ENCODE data around the gene ARHGAP10.
A peak's percentile ranks its signal among the peaks of the same experiment; 100 is the strongest.

ARHGAP10 gene

DNA sequence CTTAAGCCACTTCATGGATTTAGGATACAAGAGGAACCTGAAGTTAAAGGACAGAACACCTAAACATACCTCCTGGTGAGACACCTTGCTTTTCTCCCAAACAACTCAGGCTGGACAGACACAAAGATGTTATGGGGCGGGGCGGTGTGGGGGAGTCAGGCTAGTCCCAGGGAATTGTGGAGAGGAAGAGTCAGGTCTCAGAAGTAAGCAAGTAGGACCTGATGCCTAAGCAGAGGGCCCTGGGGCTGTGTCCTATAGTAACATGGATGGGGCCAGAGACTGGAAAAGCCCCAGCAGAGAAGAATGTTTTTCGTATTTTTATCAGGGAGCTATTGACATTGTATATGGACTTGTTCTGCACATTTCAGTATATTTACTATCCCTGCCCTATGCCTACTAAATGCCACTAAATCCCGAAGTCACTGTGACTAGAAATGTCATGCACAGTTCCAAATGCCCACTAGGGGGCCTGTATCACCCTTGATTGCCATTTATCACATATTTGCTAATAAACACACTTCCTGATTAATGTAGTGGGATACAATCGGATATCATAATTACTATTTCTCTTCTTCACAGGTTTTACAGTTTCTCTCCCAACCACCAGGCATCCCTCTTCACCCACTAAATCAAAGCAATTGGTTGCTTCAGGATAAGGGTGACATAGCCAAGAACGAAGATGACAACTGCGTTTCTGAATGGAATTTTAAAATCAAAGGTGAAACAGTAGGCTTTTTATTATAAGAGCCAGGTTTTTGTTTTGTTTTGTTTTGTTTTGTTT, 23.8 kb upstream of the ARHGAP10 start:
- Histone ChIP-seq H3K4me3 (ENCODE audit: low read depth, low read length) (no peak overlapping the region), H3K27me3 (ENCODE audit: control insufficient read depth, insufficient read depth, low read length) (no peaks in the 10 kb centered on the region), H3K27ac (ENCODE audit: low read depth, low read length) (no peak overlapping the region), H3K9me3 (ENCODE audit: control insufficient read depth, insufficient read depth, low read depth, low read length) (no peaks in the 10 kb centered on the region), H3K9ac (ENCODE audit: low read length) (no peak overlapping the region), H3K4me1 (ENCODE audit: control insufficient read depth, insufficient read depth, low read length) (peaks cover 4% of the 10 kb centered on the region; the same call in 1 of the 2 replicates), H3K36me3 (ENCODE audit: control insufficient read depth, insufficient read depth, low read length) (no peaks in the 10 kb centered on the region)

DNA sequence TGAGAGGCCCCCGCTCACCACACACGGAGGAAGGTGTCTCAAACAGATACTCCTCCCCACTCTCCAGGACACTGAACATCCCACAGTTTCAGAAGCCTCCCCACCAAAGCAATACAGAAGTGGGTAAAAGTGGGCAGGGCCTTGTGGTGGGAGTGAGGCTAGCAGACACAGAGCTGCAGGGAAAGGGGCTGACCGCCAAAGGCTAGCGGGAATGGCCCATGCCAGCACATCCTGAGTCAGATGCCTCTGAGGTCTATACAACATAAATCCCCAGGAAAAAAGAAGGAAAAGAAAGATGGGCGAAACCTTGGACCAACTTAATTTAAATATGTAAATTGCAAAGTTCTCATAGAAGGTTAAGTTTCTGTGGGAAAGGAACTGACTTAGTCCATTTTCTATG, 21.9 kb upstream of the ARHGAP10 start:
- no peaks in the 10 kb centered on the region for H3K36me3 ChIP-seq (ENCODE audit: control insufficient read depth, insufficient read depth, low read length)

DNA sequence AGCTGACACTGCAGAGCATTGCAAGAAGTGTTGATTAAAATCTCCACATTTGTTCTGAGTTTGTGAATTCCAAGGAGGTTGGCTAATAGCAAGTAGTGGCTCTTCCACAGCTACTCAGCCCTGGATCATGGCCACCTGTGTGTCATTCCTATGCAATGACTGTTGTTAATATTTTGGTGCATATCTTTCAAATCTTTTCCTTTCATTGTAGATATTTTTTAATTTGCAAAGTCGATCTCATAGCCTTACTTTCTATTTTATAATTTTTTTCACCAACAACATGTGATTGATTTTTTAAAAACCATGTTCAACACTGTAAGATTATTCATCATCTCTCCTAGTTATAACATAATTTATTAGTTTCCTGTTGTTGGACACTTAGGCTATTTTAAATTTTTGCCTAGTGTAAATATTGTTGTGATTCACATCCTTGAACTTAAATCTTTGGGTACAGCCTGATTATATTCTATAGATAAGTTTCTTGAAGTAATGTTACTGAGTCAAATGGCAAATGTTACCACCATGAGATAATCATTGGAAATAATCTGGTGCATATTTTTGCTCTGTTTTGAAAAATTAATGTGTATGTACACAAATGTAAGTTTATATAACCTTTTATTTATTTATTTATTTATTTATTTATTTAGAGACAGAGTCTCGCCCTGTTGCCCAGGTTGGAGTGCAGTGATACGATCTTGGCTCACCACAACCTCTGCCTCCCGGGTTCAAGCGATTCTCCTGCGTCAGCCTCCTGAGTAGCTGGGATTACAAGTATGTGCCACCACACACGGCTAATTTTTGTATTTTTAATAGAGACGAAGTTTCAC, 17.1 kb upstream of the ARHGAP10 start:
- Histone ChIP-seq H3K36me3 (ENCODE audit: control insufficient read depth, insufficient read depth, low read length) (no peaks in the 10 kb centered on the region), H3K4me1 (ENCODE audit: control insufficient read depth, insufficient read depth, low read length) (no peaks in the 10 kb centered on the region), H3K27ac (ENCODE audit: low read depth, low read length) (no peak overlapping the region), H3K9me3 (ENCODE audit: control insufficient read depth, insufficient read depth, low read depth, low read length) (no peaks in the 10 kb centered on the region), H3K4me3 (ENCODE audit: low read depth, low read length) (no peak overlapping the region), H3K9ac (ENCODE audit: low read length) (no peak overlapping the region), H3K27me3 (ENCODE audit: control insufficient read depth, insufficient read depth, low read length) (no peaks in the 10 kb centered on the region)

More for the DNA sequence above, 21.9 kb upstream of the ARHGAP10 start:
- H3K9me3 ChIP-seq (ENCODE audit: control insufficient read depth, insufficient read depth, low read depth, low read length), result no peaks in the 10 kb centered on the region
- no peak overlapping the region for H3K27ac ChIP-seq (ENCODE audit: low read depth, low read length)
- H3K27me3 ChIP-seq (ENCODE audit: control insufficient read depth, insufficient read depth, low read length), result no peaks in the 10 kb centered on the region
- no peak overlapping the region for H3K9ac ChIP-seq (ENCODE audit: low read length)
- peaks cover 4% of the 10 kb centered on the region; the same call in 1 of the 2 replicates for H3K4me1 ChIP-seq (ENCODE audit: control insufficient read depth, insufficient read depth, low read length)
- no peak overlapping the region for H3K4me3 ChIP-seq (ENCODE audit: low read depth, low read length)

DNA sequence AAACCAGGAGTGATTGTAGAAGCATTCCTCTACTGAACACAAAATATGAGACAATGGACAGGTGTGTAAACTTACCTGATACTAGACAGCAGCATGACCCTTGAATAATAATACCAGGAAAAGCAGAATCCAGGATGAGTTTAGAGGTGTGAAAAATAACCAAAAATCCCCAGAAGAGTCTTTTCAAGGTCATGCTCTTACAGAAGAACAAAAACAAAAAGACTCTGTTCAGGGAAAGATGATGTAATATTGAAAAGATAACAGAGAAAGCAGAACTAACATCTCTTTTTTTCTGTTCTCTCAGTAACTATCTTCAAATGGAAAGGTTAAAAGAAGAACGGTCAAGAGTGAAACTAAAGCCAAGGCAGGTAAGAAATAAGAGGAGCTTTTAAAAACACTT, 14.0 kb upstream of the ARHGAP10 start:
- H3K27me3 ChIP-seq (ENCODE audit: control insufficient read depth, insufficient read depth, low read length), result no peaks in the 10 kb centered on the region
- no peaks in the 10 kb centered on the region for H3K4me1 ChIP-seq (ENCODE audit: control insufficient read depth, insufficient read depth, low read length)
- no peaks in the 10 kb centered on the region for H3K36me3 ChIP-seq (ENCODE audit: control insufficient read depth, insufficient read depth, low read length)
- no peak overlapping the region for H3K4me3 ChIP-seq (ENCODE audit: low read depth, low read length)
- no peaks in the 10 kb centered on the region for H3K9me3 ChIP-seq (ENCODE audit: control insufficient read depth, insufficient read depth, low read depth, low read length)
- H3K9ac ChIP-seq (ENCODE audit: low read length), result no peak overlapping the region
- H3K27ac ChIP-seq (ENCODE audit: low read depth, low read length), result no peak overlapping the region

DNA sequence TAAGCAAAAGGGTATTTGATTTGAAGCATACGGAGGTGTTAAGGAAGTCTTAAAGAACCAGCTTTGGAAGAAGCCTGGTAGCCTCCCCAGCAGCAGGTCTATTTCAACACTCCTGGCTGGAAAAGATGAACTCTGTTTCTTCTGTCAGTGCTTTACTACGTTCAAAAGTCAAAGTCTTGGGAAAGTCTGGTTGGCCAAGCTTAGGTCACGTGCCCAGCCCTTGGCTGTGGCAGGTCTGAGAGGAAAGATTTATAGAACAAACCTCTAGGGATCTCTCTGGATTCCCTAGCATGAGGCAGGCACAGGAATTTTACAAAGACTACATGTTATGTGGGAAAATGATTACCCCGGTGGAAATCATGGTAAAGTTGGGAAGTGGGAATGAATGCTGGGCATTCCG, 8.6 kb upstream of the ARHGAP10 start:
- no peak overlapping the region for H3K27ac ChIP-seq (ENCODE audit: low read depth, low read length)
- peaks cover 3% of the 10 kb centered on the region; the same call in 1 of the 2 replicates for H3K4me1 ChIP-seq (ENCODE audit: control insufficient read depth, insufficient read depth, low read length)

DNA sequence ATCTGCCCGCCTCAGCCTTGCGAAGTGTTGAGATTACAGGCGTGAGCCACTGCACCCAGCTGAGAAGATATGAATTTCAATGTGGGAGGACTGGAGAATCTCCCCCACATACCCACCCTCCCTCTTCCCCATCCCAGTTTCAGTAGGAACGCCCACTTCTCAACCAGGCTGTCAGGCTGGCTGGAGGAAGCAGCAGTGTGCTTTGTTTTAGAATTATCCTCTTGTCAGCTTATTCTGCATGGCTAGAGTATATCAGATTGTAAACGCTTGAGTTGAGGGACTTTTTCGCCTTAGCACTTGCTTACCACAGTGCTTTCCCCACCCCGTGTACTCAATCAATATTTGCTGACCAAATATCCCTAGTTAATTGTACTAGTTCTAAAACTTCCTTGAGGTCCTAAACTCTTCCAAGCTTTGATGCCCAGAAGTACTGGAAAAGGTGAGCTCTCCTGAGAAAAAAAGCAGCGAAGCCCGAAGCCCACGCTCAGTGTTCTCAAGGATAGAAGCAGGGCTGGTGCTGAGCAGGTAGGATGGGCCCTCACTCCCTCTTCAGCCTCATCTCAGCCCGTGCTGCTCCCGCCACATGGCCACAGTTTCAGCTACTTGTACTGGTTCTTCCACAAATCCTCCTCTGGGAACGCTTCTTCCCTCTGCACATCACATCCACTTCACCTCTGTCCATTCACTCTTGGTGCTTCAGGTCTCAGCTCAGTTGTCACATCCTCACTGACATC, 7.3 kb upstream of the ARHGAP10 start:
- no peaks in the 10 kb centered on the region for H3K36me3 ChIP-seq (ENCODE audit: control insufficient read depth, insufficient read depth, low read length)
- no peak overlapping the region for H3K9ac ChIP-seq (ENCODE audit: low read length)
- no peak overlapping the region for H3K4me3 ChIP-seq (ENCODE audit: low read depth, low read length)
- peaks cover 3% of the 10 kb centered on the region; the same call in 1 of the 2 replicates for H3K4me1 ChIP-seq (ENCODE audit: control insufficient read depth, insufficient read depth, low read length)
- no peaks in the 10 kb centered on the region for H3K9me3 ChIP-seq (ENCODE audit: control insufficient read depth, insufficient read depth, low read depth, low read length)
- H3K27me3 ChIP-seq (ENCODE audit: control insufficient read depth, insufficient read depth, low read length), result peaks cover 45% of the 10 kb centered on the region
- no peak overlapping the region for H3K27ac ChIP-seq (ENCODE audit: low read depth, low read length)

More for the DNA sequence above, 8.6 kb upstream of the ARHGAP10 start:
- Histone ChIP-seq H3K9ac (ENCODE audit: low read length) (no peak overlapping the region), H3K36me3 (ENCODE audit: control insufficient read depth, insufficient read depth, low read length) (no peaks in the 10 kb centered on the region), H3K27me3 (ENCODE audit: control insufficient read depth, insufficient read depth, low read length) (peaks cover 32% of the 10 kb centered on the region), H3K4me3 (ENCODE audit: low read depth, low read length) (no peak overlapping the region), H3K9me3 (ENCODE audit: control insufficient read depth, insufficient read depth, low read depth, low read length) (no peaks in the 10 kb centered on the region)

DNA sequence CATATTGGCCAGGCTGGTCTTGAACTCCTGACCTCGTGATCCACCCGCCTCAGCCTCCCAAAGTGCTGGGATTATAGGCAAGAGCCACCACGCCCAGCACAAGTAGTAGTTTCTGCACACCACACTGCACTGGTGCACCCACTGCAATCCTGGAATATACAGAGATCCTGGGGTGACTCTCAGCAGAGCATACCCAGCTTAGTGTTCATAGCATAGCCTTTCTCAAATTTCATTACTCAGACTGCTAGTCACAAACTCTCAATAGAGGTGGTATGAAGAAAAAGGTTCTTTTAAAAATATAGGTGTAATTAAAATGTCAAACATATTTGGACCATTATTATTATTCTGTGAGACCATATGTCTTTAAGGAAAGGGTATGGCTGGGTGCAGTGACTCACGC, 6.2 kb upstream of the ARHGAP10 start:
- Histone ChIP-seq H3K27me3 (ENCODE audit: control insufficient read depth, insufficient read depth, low read length) (peaks cover 55% of the 10 kb centered on the region), H3K4me3 (ENCODE audit: low read depth, low read length) (no peak overlapping the region), H3K9me3 (ENCODE audit: control insufficient read depth, insufficient read depth, low read depth, low read length) (no peaks in the 10 kb centered on the region), H3K36me3 (ENCODE audit: control insufficient read depth, insufficient read depth, low read length) (no peaks in the 10 kb centered on the region), H3K4me1 (ENCODE audit: control insufficient read depth, insufficient read depth, low read length) (peaks cover 12% of the 10 kb centered on the region; the same call in 1 of the 2 replicates), H3K9ac (ENCODE audit: low read length) (no peak overlapping the region), H3K27ac (ENCODE audit: low read depth, low read length) (no peak overlapping the region)

DNA sequence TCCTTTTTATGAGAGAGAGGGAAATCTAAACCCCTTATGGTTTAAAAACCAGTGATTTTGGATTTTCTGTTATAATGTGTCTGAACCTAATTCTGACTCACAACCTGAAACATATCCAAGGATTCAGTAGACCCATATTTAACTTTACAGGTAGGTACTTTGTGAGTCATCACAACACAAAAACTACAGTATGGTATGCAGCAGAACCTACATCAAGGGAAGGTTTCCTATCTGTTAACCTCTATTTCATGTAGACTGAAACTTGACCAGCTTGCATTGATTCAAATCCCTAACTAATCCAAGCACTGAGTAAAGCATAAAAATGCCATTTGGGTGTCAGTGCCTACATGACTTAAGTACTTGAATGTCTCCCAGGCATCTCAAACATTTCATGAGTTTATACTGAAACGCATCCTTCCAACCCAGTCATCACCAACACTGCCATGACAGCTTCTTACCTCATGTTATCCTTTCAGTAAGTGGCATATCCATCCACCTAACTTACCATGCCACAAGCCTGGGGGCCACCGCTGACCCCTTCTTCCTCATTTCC, 4.3 kb upstream of the ARHGAP10 start:
- Histone ChIP-seq H3K9me3 (ENCODE audit: control insufficient read depth, insufficient read depth, low read depth, low read length) (no peaks in the 10 kb centered on the region), H3K4me3 (ENCODE audit: low read depth, low read length) (no peak overlapping the region), H3K4me1 (ENCODE audit: control insufficient read depth, insufficient read depth, low read length) (peaks cover 17% of the 10 kb centered on the region; the same call in 1 of the 2 replicates), H3K9ac (ENCODE audit: low read length) (no peak overlapping the region), H3K27me3 (ENCODE audit: control insufficient read depth, insufficient read depth, low read length) (peaks cover 66% of the 10 kb centered on the region), H3K27ac (ENCODE audit: low read depth, low read length) (no peak overlapping the region), H3K36me3 (ENCODE audit: control insufficient read depth, insufficient read depth, low read length) (no peaks in the 10 kb centered on the region)

DNA sequence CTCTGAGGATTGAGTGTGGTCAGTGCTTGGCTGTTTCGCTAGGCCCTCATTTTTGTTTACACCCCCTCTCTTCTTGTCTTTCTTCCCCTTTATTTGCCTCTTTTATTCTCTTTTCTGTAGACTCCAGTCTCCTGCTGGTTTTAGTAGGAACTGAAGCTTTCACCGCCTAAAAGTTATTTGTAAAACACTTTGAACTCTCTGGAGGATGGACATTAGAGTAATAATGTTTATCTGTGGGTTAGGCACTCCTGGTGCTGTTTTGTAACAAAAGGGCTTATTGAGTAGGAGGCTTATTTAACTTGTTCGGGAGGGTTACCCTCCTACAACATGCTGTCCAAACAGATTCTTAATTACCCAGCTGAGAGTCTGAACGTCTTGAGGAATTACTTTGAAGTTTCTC, 1.6 kb upstream of the ARHGAP10 start:
- Histone ChIP-seq H3K36me3 (ENCODE audit: control insufficient read depth, insufficient read depth, low read length) (no peaks in the 10 kb centered on the region), H3K9me3 (ENCODE audit: control insufficient read depth, insufficient read depth, low read depth, low read length) (no peaks in the 10 kb centered on the region), H3K4me1 (ENCODE audit: control insufficient read depth, insufficient read depth, low read length) (peaks cover 38% of the 10 kb centered on the region), H3K27me3 (ENCODE audit: control insufficient read depth, insufficient read depth, low read length) (peaks cover 80% of the 10 kb centered on the region), H3K27ac (ENCODE audit: low read depth, low read length) (no peak overlapping the region), H3K9ac (ENCODE audit: low read length) (no peak overlapping the region), H3K4me3 (ENCODE audit: low read depth, low read length) (peak overlapping the region; percentile 99)

DNA sequence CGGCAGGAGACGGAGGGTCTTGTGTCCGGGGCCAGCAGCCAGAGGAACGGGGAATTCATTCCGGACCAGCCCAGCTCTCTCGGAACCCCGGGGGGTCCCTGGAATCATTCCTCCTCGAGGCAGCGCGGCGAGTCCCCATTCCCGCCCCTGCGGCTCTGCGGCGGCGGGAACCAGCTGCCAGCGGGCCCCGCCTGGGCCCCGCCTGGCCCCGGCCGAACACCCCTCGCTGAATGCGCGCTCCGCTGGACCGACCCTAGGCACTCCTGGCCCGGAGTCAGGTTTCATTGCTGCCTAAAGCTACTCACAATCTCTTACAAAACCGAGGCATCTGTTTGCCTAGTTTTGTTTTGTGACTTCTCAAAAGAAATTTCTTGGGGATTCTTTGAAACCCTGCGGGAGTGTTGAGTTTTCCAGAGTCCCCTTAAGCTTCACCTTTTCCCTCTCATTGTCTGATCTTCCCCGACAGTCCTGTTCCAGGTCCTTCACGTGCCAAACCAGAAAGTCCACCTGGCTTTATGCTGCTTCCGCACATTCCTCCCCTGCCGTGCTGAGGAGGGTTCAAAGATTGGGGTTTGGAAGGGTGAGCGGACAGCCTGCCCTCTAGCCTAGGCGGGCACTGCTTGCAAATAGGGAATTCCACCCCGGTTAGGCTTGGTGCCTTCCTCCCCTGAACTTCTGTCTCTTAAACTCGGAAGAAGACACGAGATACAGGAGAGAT, 789 bp downstream of the ARHGAP10 start:
- H3K9ac ChIP-seq (ENCODE audit: low read length), result peak overlapping the region; percentile 98
- peaks cover 67% of the 10 kb centered on the region for H3K27me3 ChIP-seq (ENCODE audit: control insufficient read depth, insufficient read depth, low read length)
- peak overlapping the region; percentile 44; the same call in 1 of the 2 replicates for H3K27ac ChIP-seq (ENCODE audit: low read depth, low read length)
- H3K36me3 ChIP-seq (ENCODE audit: control insufficient read depth, insufficient read depth, low read length), result no peaks in the 10 kb centered on the region
- peaks cover 59% of the 10 kb centered on the region for H3K4me1 ChIP-seq (ENCODE audit: control insufficient read depth, insufficient read depth, low read length)
- peak overlapping the region; percentile 99 for H3K4me3 ChIP-seq (ENCODE audit: low read depth, low read length)
- no peaks in the 10 kb centered on the region for H3K9me3 ChIP-seq (ENCODE audit: control insufficient read depth, insufficient read depth, low read depth, low read length)

All from HUES6 (cell line).